Neutrophil (primary cell): ENCODE results near the gene ATP1A2.
"Not testable (repeated sequence)": the region's sequence is repeated elsewhere in the genome, so short reads cannot be mapped to it uniquely, and the experiment has no call there.

ENCODE experiments used
- H3K27ac ChIP-seq: fragments of 200-600 bp; sonication (generic); 2 replicates; pipeline ENCODE4 v1.5.1; 2016; ENCODE audit warnings: mild to moderate bottlenecking, moderate library complexity
- H3K27me3 ChIP-seq: fragments of 200-600 bp; sonication (generic); 2 replicates; pipeline ENCODE4 v1.6.0; 2016; ENCODE audit warnings: mild to moderate bottlenecking
- H3K36me3 ChIP-seq: fragments of 200-600 bp; sonication (generic); 2 replicates; pipeline ENCODE4 v1.5.1; 2017
- H3K4me1 ChIP-seq, 2 experiments: fragments of 200-600 bp in 1 of 2; sonication (generic) in 1 of 2; 1 replicate in 1 of 2; 2 replicates in 1 of 2; pipeline versions ENCODE4 v1.5.1 to v1.6.1; 2013 to 2016; ENCODE audit warnings: low read depth in 1 of 2, low read length in 1 of 2, mild to moderate bottlenecking in 1 of 2, moderate library complexity in 1 of 2; ENCODE audit not compliant: control insufficient read depth in 1 of 2, insufficient read depth in 1 of 2
- H3K4me3 ChIP-seq, 2 experiments: fragments of 200-600 bp in 1 of 2; sonication (generic) in 1 of 2; 1 replicate in 1 of 2; 2 replicates in 1 of 2; pipeline ENCODE4 v1.5.1; 2013 to 2016; ENCODE audit warnings: low read depth in 1 of 2, low read length in 1 of 2, mild to moderate bottlenecking in 1 of 2, moderate library complexity in 1 of 2
- H3K9me3 ChIP-seq: fragments of 200-600 bp; sonication (generic); 2 replicates; pipeline ENCODE4 v1.5.1; 2016
- CTCF ChIP-seq: fragments of 200-600 bp; sonication (generic); IDR thresholded peaks from 2 replicates; pipeline ENCODE4 v1.5.1; 2016; ENCODE audit warnings: antibody characterized with exemption

The ATP1A2 gene

DNA sequence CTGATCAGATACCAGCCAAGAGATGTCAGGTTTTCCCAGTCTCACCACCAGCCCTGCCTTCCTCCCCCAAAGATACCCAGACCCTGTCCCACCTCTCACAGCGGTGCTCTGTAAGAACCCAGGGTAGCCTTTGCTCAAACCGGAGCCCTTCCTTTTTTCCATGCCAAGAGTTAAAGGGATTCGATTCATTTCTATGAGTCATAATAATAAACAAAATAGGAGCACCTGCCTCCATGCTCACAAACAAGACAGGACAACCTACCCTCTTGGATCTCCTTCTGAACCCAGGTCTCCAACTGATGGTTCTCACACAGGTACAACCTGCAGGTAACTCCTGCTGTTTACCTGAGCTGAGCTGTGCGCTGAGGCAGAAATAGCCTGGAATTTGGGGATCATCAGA is 5.9 kb upstream of the ATP1A2 start:
- H3K27me3 ChIP-seq: peaks cover 51% of the 10 kb centered on the region
- no peak for TF ChIP-seq CTCF

DNA sequence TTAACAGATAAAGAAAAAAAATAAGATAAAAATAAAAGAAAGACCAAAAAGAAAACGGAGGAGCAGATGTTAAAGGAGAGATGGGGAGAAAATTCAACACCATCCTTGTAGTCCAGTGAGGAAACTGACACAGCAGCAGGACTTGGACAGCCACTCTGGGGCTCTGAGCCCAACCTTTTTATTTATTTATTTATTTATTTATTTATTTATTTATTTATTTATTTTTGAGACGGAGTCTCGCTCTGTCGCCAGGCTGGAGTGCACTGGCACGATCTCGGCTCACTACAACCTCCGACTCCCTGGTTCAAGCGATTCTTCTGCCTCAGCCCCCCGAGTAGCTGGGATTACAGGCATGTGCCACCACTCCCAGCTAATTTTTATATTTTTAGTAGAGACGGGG is 4.1 kb upstream of the ATP1A2 start:
- not testable (repeated sequence) for H3K9me3 ChIP-seq, H3K4me3 ChIP-seq, H3K4me1 ChIP-seq, H3K36me3 ChIP-seq, H3K27ac ChIP-seq
- peaks cover 49% of the 10 kb centered on the region for H3K27me3 ChIP-seq

More for the DNA sequence above, 5.9 kb upstream of the ATP1A2 start:
- H3K4me3 ChIP-seq: no peak overlapping the region
- no peaks in the 10 kb centered on the region for H3K4me1 ChIP-seq
- no peaks in the 10 kb centered on the region for H3K36me3 ChIP-seq
- no peaks in the 10 kb centered on the region for H3K9me3 ChIP-seq
- no peak overlapping the region for H3K27ac ChIP-seq

GRCh38 chr1:160112357-160112756 is 3.2 kb upstream of the ATP1A2 start:
- no peaks in the 10 kb centered on the region for H3K36me3 ChIP-seq
- H3K9me3 ChIP-seq: no peaks in the 10 kb centered on the region
- TF ChIP-seq CTCF: no peak
- H3K4me1 ChIP-seq: no peaks in the 10 kb centered on the region
- peaks cover 49% of the 10 kb centered on the region for H3K27me3 ChIP-seq
- H3K27ac ChIP-seq: no peak overlapping the region
- H3K4me3 ChIP-seq: no peak overlapping the region

DNA sequence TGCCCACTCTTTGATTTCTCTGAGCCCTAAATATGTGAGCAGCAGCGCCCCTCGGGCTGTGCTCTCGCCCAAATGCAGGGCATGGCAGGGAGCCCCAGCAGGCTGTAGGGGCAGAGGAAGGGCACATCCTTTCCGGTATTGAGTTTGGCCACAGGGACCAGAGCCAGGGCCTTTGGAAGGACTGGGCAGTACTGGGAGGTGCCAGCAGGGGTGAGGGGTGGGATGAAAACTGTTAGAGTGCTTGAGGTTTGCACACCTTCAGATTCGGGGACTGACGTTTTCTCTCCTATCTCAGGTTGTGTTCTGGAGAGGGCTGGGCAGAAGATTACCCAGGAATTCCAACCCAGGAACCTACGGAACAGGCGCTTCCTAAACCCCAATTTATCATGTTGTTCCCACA is 2.2 kb upstream of the ATP1A2 start:
- TF ChIP-seq CTCF: no peak
- peaks cover 54% of the 10 kb centered on the region for H3K27me3 ChIP-seq
- H3K27ac ChIP-seq: no peak overlapping the region
- no peak overlapping the region for H3K4me3 ChIP-seq
- H3K36me3 ChIP-seq: no peaks in the 10 kb centered on the region
- no peaks in the 10 kb centered on the region for H3K9me3 ChIP-seq
- no peaks in the 10 kb centered on the region for H3K4me1 ChIP-seq

- Histone ChIP-seq H3K27ac (no peak overlapping the region), H3K4me1 (no peaks in the 10 kb centered on the region), H3K27me3 (peaks cover 54% of the 10 kb centered on the region), H3K4me3 (no peak overlapping the region), H3K9me3 (no peaks in the 10 kb centered on the region), H3K36me3 (no peaks in the 10 kb centered on the region)
- no peak for TF ChIP-seq CTCF
These were observed 1.5 kb upstream of the ATP1A2 start for GRCh38 chr1:160114085-160114484.

DNA sequence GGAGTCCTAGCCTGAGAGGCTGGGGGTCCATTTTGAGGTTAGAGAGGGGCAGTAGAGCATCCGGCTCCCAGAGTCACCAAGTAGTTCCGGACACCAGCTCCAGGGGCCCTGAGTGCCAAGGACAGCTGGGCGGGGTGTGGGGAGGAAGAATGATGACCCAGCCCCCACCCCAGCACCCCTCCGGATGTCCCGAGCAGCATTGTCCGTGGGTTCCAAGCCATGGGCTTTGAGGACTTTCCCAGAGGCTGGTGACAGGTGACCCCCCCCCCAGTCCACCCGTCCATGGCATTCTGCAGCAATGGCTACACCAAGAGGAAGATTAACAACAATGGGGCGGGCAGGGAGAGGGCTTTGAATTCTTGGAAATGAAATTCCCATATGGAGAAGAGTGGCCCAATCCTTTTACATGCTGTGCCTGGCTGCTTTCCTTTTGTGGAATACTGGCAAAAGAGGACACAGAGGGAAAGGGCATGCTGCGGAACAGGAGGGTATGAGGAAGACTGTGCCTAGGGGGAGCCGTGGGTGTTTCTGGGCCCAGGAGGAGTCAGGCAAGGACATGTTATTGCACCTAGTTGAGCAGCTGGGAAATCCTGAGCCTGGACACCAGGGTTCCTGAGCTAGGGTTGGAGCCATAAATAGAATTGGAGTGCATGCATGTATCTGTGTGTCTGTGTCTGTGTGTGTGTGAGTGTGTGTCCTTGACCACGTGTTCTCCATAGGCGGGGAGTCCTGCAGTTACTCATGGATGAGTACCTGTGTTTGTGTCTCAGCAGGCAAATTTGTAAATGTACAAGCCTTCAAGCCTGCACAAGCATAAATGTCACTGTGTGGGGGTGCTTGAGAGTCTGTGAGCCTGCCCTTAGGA is 956 bp downstream of the ATP1A2 start:
- no peaks in the 10 kb centered on the region for H3K4me1 ChIP-seq
- peaks cover 40% of the 10 kb centered on the region for H3K27me3 ChIP-seq
- no peak for TF ChIP-seq CTCF
- H3K27ac ChIP-seq: no peak overlapping the region
- no peaks in the 10 kb centered on the region for H3K9me3 ChIP-seq
- H3K36me3 ChIP-seq: no peaks in the 10 kb centered on the region
- H3K4me3 ChIP-seq: no peak overlapping the region
